Measurements from ENCODE around the gene TNIP2. TPM values are rescaled to one million over a fixed set of nuclear protein-coding genes. Genes with fewer than 3 reads are reported as not detected.
A peak's percentile ranks its signal among the peaks of the same experiment; 100 is the strongest.

The TNIP2 gene
- total RNA-seq, 6 donors from 2014 or later, result 39.4 to 87.1 (median 60.1) TPM

GRCh38 chr4:2712261-2712842 lies 43.8 kb downstream of the TNIP2 start:
- 80 to 83% methylated on average over 9 of the region's 9 CpGs for WGBS, 2 donors
- Histone ChIP-seq H3K4me1 (peaks cover 16 to 38% (median 23%) of the 10 kb centered on the region in 4 donors), H3K4me3 (no peak overlapping the region), H3K27me3 (no peaks in the 10 kb centered on the region), H3K36me3 (peaks cover 12 to 26% (median 20%) of the 10 kb centered on the region in 4 donors), H3K9me3 (no peaks in the 10 kb centered on the region), H3K27ac (peak overlapping the region in 1 of 4 donors; percentile 68)
- TF ChIP-seq POLR2AphosphoS5 (IDR thresholded peaks at IDR 0.05) (no peak), POLR2A (IDR thresholded peaks at IDR 0.05) (no peak), EP300 (IDR thresholded peaks at IDR 0.05) (no peak)
- TF ChIP-seq, protein P1, sequence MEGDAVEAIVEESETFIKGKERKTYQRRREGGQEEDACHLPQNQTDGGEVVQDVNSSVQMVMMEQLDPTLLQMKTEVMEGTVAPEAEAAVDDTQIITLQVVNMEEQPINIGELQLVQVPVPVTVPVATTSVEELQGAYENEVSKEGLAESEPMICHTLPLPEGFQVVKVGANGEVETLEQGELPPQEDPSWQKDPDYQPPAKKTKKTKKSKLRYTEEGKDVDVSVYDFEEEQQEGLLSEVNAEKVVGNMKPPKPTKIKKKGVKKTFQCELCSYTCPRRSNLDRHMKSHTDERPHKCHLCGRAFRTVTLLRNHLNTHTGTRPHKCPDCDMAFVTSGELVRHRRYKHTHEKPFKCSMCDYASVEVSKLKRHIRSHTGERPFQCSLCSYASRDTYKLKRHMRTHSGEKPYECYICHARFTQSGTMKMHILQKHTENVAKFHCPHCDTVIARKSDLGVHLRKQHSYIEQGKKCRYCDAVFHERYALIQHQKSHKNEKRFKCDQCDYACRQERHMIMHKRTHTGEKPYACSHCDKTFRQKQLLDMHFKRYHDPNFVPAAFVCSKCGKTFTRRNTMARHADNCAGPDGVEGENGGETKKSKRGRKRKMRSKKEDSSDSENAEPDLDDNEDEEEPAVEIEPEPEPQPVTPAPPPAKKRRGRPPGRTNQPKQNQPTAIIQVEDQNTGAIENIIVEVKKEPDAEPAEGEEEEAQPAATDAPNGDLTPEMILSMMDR (IDR thresholded peaks at IDR 0.05), result peak in 1 of 6 experiments; percentile 16
- DNase-seq (no peak), ATAC-seq (ENCODE audit: low FRiP score in 2 of 2) (no peak)

DNA sequence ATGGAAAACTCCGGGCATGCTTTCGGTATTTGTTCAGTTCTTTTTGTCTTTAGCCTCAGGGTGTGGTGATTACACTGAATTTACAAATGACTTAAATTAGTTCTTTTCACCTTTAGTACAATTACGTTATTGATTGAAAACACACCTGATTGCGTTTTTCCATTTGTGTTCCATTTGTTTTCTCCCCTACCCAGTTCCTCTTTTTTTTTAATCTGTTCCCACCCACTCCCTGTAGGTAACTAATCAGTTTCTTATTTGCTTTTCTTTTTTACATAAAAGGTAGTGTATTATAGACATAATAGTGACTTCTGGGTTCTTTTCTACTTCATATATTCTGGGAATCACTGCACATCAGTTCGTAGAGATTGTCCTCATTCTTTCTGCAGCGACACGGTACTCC lies 53.4 kb downstream of the TNIP2 start:
- H3K27ac ChIP-seq, result no peak overlapping the region
- no peaks in the 10 kb centered on the region for H3K9me3 ChIP-seq
- no peaks in the 10 kb centered on the region for H3K27me3 ChIP-seq
- WGBS, 2 donors, result 92 to 97% methylated on average over 7 of the region's 7 CpGs
- H3K4me3 ChIP-seq, result no peak overlapping the region
- H3K36me3 ChIP-seq, result peaks cover 28 to 88% (median 61%) of the 10 kb centered on the region in 4 donors
- no peak for ATAC-seq (ENCODE audit: low FRiP score in 2 of 2)
- TF ChIP-seq POLR2A (IDR thresholded peaks at IDR 0.05) (no peak), EP300 (IDR thresholded peaks at IDR 0.05) (no peak), POLR2AphosphoS5 (IDR thresholded peaks at IDR 0.05) (no peak)
- TF ChIP-seq, protein P1 (IDR thresholded peaks at IDR 0.05), result no peak
- no peak for DNase-seq
- H3K4me1 ChIP-seq, result no peaks in the 10 kb centered on the region

- DNase-seq (no peak), ATAC-seq (ENCODE audit: low FRiP score in 2 of 2) (no peak)
These were observed 53.8 kb downstream of the TNIP2 start for GRCh38 chr4:2702361-2702760.

GRCh38 chr4:2700031-2700430 lies 56.1 kb downstream of the TNIP2 start:
- 92% methylated on average over 8 of the region's 8 CpGs for WGBS, 2 donors
- Histone ChIP-seq H3K27me3 (no peaks in the 10 kb centered on the region), H3K9me3 (no peaks in the 10 kb centered on the region), H3K4me3 (no peak overlapping the region), H3K27ac (no peak overlapping the region), H3K4me1 (no peaks in the 10 kb centered on the region), H3K36me3 (peaks cover 39 to 99% (median 86%) of the 10 kb centered on the region in 4 donors)
- TF ChIP-seq POLR2AphosphoS5 (IDR thresholded peaks at IDR 0.05), result no peak
- TF ChIP-seq POLR2A (IDR thresholded peaks at IDR 0.05), result no peak
- TF ChIP-seq, protein P1 (IDR thresholded peaks at IDR 0.05), result no peak
- no peak for TF ChIP-seq EP300 (IDR thresholded peaks at IDR 0.05)
- no peak for DNase-seq
- ATAC-seq (ENCODE audit: low FRiP score in 2 of 2), result no peak

More at GRCh38 chr4:2702361-2702760, 53.8 kb downstream of the TNIP2 start:
- H3K9me3 ChIP-seq, result no peaks in the 10 kb centered on the region
- no peaks in the 10 kb centered on the region for H3K27me3 ChIP-seq
- H3K4me3 ChIP-seq, result no peak overlapping the region
- H3K27ac ChIP-seq, result no peak overlapping the region
- H3K36me3 ChIP-seq, result peaks cover 29 to 91% (median 63%) of the 10 kb centered on the region in 4 donors
- no peak for TF ChIP-seq EP300 (IDR thresholded peaks at IDR 0.05)
- TF ChIP-seq POLR2A (IDR thresholded peaks at IDR 0.05), result no peak
- TF ChIP-seq, protein P1 (IDR thresholded peaks at IDR 0.05), result no peak
- TF ChIP-seq POLR2AphosphoS5 (IDR thresholded peaks at IDR 0.05), result no peak
- H3K4me1 ChIP-seq, result no peaks in the 10 kb centered on the region
- WGBS, 2 donors, result 94 to 97% methylated on average over 8 of the region's 8 CpGs

DNA sequence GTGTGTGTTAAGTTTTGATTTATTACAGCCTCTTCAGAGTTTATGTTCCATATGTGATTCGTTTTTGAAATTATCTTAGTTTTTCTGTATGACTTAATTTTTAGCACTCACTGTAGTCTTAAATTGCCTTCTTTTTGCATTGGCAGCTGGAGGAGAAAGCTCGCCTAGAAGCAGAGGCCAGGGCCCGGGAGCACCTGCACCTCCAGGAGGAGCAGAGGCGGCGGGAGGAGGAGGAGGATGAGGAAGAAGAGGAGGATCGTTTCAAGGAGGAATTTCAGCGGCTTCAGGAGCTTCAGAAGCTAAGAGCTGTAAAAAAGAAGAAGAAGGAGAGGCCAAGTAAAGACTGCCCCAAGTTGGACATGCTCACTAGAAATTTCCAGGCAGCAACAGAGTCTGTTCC lies 56.6 kb downstream of the TNIP2 start:
- Histone ChIP-seq H3K9me3 (no peaks in the 10 kb centered on the region), H3K27me3 (no peaks in the 10 kb centered on the region), H3K36me3 (peaks cover 40 to 99% (median 89%) of the 10 kb centered on the region in 4 donors), H3K27ac (no peak overlapping the region), H3K4me3 (no peak overlapping the region), H3K4me1 (no peaks in the 10 kb centered on the region)
- ATAC-seq (ENCODE audit: low FRiP score in 2 of 2) (no peak), DNase-seq (no peak)
- TF ChIP-seq POLR2AphosphoS5 (IDR thresholded peaks at IDR 0.05) (no peak), EP300 (IDR thresholded peaks at IDR 0.05) (no peak), POLR2A (IDR thresholded peaks at IDR 0.05) (no peak)
- TF ChIP-seq, protein P1 (IDR thresholded peaks at IDR 0.05), result no peak
- WGBS, 2 donors, result 93 to 94% methylated on average over 7 of the region's 7 CpGs

Measured in upper lobe of left lung (tissue), 6 donors.